Measurements from ENCODE around the gene KIF4B. TPM values are rescaled to one million over a fixed set of nuclear protein-coding genes. Genes with fewer than 3 reads are reported as not detected.

KIF4B gene
- total and polyA plus RNA-seq, 2 of the 13 experiments (the other 11 are each of a cell fraction or from before 2014, with no cell fraction given): 0.04 TPM; not detected in 1

- TF ChIP-seq U2AF1 (optimal IDR thresholded peaks at IDR 0.05; ENCODE audit: low read depth, low read length) (no peak), RCOR2 (CRISPR knock-in tag; IDR thresholded peaks at IDR 0.05) (peak; percentile 49; the same call in 1 of the 2 replicates), ZNF580 (CRISPR knock-in tag; IDR thresholded peaks at IDR 0.05; ENCODE audit: borderline replicate concordance, low read depth) (no peak), TBP (CRISPR knock-in tag; IDR thresholded peaks at IDR 0.05) (no peak), THAP7 (CRISPR knock-in tag; IDR thresholded peaks at IDR 0.05) (no peak), ZBTB44 (CRISPR knock-in tag; IDR thresholded peaks at IDR 0.05) (no peak), ATF7 (IDR thresholded peaks at IDR 0.05) (no peak), ATF7 (CRISPR knock-in tag; IDR thresholded peaks at IDR 0.05) (no peak), MED8 (CRISPR knock-in tag; IDR thresholded peaks at IDR 0.05; ENCODE audit: insufficient replicate concordance) (no peak), RFX5 (IDR thresholded peaks at IDR 0.05; ENCODE audit: low read depth, low read length) (no peak), BCL6 (CRISPR knock-in tag; IDR thresholded peaks at IDR 0.05) (0 out of 2 replicates have a peak, but pooled peaks have one; percentile 21), ETV6 (CRISPR knock-in tag; conservative IDR thresholded peaks at IDR 0.05) (no peak), RXRA (CRISPR knock-in tag; IDR thresholded peaks at IDR 0.05) (peak; percentile 20; the same call in 1 of the 2 replicates), ZEB1 (IDR thresholded peaks at IDR 0.05; ENCODE audit: insufficient replicate concordance, low read depth) (no peak), ZNF503 (CRISPR knock-in tag; IDR thresholded peaks at IDR 0.05) (no peak), FOXP1 (IDR thresholded peaks at IDR 0.05) (no peak), FOXP1 (CRISPR knock-in tag; IDR thresholded peaks at IDR 0.05) (peak; percentile 49), ZNF644 (CRISPR knock-in tag; IDR thresholded peaks at IDR 0.05; ENCODE audit: low read depth) (peak; percentile 93), NKX3-1 (CRISPR knock-in tag; IDR thresholded peaks at IDR 0.05) (no peak), ZNF616 (CRISPR knock-in tag; IDR thresholded peaks at IDR 0.05; ENCODE audit: low read depth) (no peak), CHCHD3 (CRISPR knock-in tag; IDR thresholded peaks at IDR 0.05) (no peak), SP4 (CRISPR knock-in tag; IDR thresholded peaks at IDR 0.05) (no peak), MLX (CRISPR knock-in tag; IDR thresholded peaks at IDR 0.05) (peak; percentile 62), CENPBD1 (CRISPR knock-in tag; IDR thresholded peaks at IDR 0.05; ENCODE audit: borderline replicate concordance, low read depth) (no peak), NFE2L1 (CRISPR knock-in tag; IDR thresholded peaks at IDR 0.05; ENCODE audit: borderline replicate concordance) (no peak), MZF1 (CRISPR knock-in tag; IDR thresholded peaks at IDR 0.05; ENCODE audit: borderline replicate concordance) (no peak), ZNF780A (CRISPR knock-in tag; IDR thresholded peaks at IDR 0.05) (no peak)
Measured at GRCh38 chr5:155008669-155009068, 4.9 kb upstream of the KIF4B start (continued).

Measured in HepG2 (cell line).